SKM-1 treated with dmso at 0.1 percent for 144 hours (cell line): Measurements from ENCODE around the gene PRR14.
"Not testable (repeated sequence)": the region's sequence is repeated elsewhere in the genome, so short reads cannot be mapped to it uniquely, and the experiment has no call there.

Experiments
- DNase-seq: peaks from one replicate; lab custom pipeline; 2025; ENCODE audit not compliant: unreplicated experiment; lab: John Stamatoyannopoulos, UW

The PRR14 gene

GRCh38 chr16:30628628-30629540 is 21.9 kb upstream of the PRR14 start:
- peak; percentile 74 for DNase-seq

- DNase-seq: not testable (repeated sequence)
Observed at GRCh38 chr16:30632454-30632853, 18.3 kb upstream of the PRR14 start.

DNA sequence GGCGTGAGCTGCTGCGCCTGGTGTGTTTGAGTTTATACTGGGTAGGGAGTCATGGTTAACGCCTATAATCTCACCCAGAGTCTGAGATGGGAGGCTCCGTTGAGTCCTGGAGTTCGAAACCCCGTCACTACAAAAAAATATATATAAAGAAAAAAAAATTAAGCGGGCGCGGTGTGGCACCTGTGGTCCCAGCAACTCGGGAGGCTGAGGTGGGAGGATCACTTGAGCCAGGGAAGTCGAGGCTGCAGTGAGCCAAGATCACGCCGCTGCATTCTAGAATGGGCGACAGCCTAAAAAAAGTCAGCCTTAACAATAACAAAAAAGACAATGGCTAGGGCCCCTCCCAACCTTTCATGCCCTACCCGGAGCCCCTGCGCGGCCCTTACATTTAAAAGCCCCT is 17.2 kb upstream of the PRR14 start:
- DNase-seq: no peak

- DNase-seq: no peak
Observed at GRCh38 chr16:30636599-30636998, 14.2 kb upstream of the PRR14 start.

- DNase-seq: not testable (repeated sequence)
Observed at GRCh38 chr16:30637139-30637538, 13.6 kb upstream of the PRR14 start.

- peak; percentile 45 for DNase-seq
Observed at GRCh38 chr16:30637944-30638343, 12.8 kb upstream of the PRR14 start.

- no peak for DNase-seq
Observed at GRCh38 chr16:30641378-30641982, 9.3 kb upstream of the PRR14 start.

DNA sequence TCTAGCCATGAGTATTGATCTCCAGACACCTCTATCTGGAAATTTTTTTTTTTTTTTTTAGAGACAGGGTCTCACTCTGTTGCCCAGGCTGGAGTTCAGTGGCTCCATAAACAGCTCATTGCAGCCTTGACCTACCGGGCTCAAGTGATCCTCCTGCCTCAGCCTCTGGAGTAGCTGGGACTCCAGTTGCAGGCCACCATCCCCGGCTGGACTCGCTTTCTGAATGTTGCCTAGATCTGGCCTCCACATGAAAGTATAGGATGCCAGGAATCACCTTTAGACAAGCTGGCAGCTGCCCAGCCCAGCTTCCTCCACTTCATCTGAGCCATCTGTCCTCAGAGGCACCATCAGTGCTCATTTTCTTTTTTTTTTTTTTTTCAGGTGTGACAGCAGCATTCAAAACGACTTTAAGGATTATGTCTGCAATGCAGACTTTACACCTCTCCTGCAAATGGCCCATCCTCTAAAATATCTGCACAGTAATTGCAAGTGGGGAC is 6.4 kb upstream of the PRR14 start:
- DNase-seq: no peak

- DNase-seq: no peak
Observed at GRCh38 chr16:30645727-30646126, 5.0 kb upstream of the PRR14 start.

GRCh38 chr16:30647274-30647571 is 3.5 kb upstream of the PRR14 start:
- no peak for DNase-seq

DNA sequence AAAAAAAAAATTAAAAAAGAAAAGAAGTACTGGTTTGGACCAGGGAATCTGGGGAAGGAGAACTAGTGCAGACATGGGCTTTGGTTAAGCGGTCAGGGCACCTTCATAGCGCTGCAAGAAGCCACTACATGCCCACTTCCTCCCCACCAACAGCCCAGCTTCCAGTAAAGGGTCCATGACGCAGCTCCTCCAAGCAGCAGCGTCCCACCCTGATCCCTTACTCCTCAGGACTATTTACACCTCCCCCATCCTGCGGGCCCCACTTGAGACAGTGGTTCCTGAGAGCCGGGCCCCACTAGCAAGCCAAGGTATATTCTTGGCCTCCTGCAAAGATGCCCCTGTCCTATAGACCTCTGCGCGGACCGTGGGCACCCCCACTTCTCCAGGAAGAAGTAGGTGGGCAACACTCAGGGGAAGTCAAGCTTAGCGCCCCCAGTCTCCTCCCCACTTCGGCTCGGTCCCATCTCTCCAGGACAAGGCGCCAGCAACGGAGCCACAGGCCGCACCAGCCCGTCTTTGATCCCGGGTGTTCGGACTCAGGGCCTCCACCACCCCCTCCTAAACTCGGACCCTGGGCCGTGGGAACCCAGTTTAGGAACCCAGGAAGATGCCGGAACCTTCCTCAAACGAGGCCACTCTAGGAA is 913 bp upstream of the PRR14 start:
- no peak for DNase-seq

DNA sequence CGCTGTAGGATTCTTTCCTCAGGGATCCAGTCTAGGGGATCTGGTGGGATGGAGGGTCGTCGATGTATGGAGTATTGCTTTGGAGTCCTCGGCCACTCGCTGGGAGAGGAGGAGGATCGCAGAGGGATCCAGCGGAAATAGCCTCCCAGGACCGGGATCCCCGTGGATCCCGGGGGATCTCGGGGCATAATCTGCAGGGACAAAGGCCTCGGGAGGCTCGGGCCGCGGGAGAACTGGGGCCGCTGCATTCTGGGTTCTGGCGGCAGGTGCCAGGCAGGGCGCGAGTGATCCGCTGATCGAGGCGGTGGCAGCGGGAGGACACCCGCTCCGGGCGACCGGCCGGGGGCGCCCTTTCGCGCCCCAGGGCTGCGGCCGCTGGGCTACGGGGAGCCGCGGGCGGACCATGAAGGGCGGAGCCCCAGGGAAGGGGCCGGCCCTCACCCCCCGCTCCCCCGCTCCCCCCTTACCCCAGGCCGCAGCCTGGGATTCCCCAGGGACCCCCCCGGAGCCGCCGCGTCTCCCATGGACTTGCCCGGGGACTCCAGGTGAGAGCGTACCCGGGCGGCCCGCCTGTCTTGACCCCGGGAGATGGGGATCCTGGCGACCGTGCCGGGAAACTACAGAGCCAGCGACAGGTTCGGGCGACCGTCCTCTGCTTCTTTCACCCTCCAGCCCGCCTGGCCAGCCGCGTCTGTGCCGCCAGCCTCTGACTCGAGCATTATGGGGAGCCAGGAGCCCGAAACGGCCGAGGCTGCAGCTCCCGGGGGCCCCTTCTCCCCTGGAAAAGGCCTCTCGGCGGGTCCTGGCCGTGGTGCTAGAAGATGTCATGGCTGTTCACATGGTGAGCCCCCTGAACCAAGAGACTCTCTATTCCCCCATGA is 604 bp downstream of the PRR14 start:
- DNase-seq: peak; percentile 45

DNA sequence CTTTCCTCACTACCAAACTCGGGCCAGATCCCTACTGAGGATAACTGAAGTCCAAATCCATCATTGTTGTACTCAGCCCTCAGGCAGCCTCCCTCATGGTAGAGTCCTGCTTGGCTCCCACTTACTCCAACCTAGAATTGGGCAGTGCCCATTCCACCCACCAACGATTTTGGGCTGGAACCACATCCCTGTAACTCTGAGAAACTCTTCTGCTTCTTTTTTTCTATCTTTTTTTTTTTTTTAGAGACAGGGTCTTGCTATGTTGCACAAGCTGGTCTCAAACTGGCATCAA is 1.2 kb downstream of the PRR14 start:
- DNase-seq: no peak

GRCh38 chr16:30652718-30653117 is 2.0 kb downstream of the PRR14 start:
- no peak for DNase-seq

- no peak for DNase-seq
Observed at GRCh38 chr16:30654856-30655255, 4.1 kb downstream of the PRR14 start.

- no peak for DNase-seq
Observed at GRCh38 chr16:30655815-30656347, 5.1 kb downstream of the PRR14 start.

- DNase-seq: no peak
Observed at GRCh38 chr16:30656388-30656787, 5.6 kb downstream of the PRR14 start.

DNA sequence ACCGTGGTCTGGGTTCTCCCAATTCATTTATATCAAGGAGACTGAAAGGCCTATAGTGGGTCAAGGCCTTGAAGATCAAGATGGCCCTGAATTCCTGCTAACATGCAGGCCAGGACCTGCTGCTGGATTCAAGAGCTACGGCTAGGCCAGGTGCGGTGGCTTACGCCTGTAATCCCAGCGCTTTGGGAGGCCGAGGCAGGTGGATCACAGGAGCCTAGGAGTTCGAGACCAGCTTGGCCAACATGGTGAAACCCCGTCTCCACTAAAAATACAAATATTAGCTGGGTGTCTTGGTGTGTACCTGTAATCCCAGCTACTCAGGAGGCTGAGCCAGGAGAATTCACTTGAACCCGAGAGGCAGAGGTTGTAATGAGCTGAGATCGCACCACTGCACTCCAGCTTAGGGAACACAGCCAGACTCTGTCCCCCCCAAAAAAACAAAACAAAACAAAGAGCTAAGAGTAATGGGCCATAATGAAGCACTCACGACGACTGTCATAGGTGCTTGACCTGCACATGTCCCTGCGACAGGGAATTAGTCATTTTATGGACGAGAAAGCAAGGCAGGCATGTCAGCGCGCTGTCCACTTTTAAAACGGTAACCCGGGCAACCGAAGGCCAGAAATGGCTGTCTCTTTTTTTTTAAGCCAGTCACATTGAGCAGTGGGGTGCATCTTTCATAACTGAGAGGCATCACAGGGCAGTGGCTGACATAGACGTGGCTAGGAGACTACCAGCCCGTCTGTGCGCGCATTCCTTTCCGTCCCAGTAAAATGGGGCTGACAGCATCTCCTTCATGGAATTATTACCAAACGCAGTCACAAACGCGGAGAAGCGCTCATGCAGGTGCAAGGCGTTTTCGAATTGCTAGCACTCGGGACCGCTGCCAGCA is 6.5 kb downstream of the PRR14 start:
- no peak for DNase-seq

- peak; percentile 99 for DNase-seq
Observed at GRCh38 chr16:30657866-30658730, 7.3 kb downstream of the PRR14 start, which contains the start of gene FBRS. TSS of gene FBRS (plus strand) at chr16:30658431. CDS start at chr16:30659519, 1,088 bp downstream.
